IPS-11a (cell line): ENCODE results near the gene C22orf42.
"Not testable (repeated sequence)": the region's sequence is repeated elsewhere in the genome, so short reads cannot be mapped to it uniquely, and the experiment has no call there.

ENCODE experiments used
- H3K4me3 ChIP-seq: one replicate; pipeline ENCODE4 v1.5.1; 2013; ENCODE audit warnings: low read depth, low read length, control low read depth

The C22orf42 gene, protein sequence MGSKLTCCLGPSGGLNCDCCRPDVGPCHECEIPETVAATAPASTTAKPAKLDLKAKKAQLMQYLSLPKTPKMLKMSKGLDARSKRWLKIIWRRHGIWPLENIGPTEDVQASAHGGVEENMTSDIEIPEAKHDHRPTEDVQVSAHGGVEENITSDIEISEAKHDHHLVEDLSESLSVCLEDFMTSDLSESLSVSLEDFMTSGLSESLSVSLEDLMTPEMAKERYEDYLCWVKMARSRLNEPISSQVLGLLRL

DNA sequence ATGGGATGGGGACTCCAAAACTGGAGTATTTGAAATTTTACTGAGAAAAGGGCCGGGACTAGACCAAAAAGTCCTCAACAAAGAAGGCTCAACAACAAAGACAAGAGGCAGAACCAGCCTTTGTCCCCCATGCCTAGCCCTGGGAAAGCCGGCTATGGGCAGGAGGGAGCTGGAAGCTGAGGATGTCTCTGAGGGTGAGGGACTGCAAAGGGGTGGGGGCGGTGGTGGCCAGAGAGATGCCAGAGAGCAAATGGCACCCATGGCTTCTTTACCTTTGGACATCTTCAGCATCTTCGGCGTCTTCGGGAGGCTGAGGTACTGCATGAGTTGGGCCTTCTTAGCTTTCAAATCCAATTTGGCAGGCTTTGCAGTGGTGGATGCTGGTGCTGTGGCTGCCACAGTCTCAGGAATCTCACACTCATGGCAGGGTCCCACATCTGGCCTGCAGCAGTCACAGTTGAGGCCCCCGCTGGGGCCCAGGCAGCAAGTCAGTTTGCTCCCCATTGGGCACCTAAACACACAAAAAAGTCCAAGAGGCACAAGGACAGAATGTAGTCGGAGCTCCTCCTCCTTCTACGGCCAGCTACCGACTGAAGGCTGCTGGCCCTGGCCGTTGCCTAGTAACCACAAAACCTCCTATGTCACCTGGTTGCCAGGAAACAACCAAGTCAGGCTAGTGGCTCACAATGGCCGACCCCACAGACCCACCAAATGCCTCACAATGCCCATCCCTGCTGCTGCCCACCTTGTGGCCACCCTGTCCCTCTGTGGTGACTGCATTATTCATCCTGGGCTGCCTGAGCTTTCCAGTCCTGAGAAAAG lies at the start of gene C22orf42:
Gene C22orf42, minus strand, starts transcription at position 592 of the 822 bp plus-strand sequence. Its CDS starts 88 bp downstream, at position 504.
- H3K4me3 ChIP-seq, result no peak within 1 kb of the TSS

DNA sequence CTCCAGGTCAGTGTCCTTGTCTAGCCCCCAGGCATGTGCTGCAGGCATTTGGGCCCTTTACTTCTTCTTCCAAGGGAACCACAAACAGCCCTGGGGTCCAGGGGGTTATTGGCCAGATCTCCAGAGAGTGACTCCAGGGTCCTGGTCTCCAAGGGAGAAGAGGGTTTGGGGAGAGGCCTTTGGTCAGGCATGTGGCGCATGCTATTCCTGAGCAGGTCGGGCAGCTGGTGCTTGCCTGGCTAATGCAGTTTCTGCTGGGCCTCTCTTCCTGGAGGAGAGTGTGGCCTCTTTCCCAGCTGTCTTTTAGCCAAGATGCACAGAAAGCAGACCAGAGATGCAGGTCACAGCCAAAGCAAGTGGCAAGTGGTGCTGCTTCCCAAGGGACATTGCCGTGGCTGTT lies 49.6 kb upstream of the C22orf42 start:
- H3K4me3 ChIP-seq, result no peak overlapping the region

DNA sequence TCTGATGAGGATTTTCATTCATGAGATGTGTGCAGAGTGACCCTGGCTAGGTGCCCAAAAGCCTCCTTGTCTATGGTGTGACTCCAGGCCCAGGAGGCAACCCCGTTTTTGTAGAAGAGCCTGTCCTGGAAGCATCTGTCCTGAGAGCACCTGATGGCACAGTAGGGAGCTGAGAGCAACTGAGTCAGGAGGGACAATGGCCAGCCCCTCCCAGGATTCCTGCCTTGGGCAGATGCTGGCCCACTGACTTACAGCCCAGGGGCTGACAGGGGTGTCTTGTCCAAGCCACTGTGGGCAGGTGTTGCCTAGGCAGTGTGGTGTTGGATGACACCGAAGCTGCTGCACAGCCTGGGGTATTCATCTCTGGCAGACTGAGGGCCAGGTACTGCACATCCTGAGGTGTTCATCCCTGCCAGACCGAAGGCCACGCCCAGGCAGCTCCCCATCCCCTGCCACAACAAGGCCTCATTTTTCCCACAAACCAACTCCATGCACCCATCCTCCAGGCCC lies 48.9 kb upstream of the C22orf42 start:
- no peak overlapping the region for H3K4me3 ChIP-seq

DNA sequence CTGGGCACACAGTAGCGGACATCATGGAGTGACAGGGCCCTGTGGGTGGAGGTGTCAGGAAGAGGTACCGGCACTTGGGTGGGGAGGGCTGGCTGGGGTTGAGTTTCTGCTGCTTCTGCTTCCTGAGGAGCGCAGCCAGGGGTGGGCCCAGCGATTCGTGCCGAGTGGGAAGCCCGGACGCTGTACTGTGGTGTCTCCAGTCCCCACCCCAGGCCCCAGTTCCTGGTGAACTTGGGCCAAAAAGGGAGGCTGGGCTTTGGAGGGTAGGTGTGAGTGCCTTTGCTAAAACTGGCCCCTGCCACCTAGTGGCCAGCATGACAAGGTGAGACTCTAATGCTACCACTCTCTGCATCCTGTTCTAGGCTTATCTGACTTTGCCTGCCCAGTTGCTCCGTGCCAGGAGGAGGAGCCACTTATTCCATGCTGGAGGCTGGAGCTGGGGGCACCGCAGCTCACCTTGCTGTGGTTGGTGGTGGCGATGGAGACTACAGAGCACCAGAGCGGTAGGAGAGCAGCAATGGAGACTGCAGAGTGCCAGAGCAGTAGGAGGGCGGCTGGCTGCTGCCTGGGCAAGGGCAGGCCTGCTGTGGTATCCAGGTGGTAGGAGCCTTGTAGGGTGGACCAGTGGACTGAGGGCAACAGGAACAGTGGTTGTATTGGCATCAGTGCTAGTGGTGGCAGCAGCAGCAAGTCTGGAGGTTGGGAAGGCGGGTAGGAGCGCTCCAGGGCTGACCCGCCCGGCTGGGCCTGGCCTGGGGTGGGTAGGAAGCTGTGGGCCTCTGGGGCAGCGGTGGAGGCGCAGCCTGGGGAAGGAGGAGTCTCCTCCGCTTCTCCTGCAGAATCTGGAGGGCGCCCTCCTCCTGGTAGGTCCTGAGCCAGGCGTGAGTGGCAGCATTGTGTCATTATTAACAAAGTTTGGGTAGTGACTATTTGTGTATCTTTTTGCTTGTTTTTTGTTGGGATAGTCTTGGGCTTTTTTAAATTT lies 48.0 kb upstream of the C22orf42 start:
- H3K4me3 ChIP-seq, result no peak overlapping the region

DNA sequence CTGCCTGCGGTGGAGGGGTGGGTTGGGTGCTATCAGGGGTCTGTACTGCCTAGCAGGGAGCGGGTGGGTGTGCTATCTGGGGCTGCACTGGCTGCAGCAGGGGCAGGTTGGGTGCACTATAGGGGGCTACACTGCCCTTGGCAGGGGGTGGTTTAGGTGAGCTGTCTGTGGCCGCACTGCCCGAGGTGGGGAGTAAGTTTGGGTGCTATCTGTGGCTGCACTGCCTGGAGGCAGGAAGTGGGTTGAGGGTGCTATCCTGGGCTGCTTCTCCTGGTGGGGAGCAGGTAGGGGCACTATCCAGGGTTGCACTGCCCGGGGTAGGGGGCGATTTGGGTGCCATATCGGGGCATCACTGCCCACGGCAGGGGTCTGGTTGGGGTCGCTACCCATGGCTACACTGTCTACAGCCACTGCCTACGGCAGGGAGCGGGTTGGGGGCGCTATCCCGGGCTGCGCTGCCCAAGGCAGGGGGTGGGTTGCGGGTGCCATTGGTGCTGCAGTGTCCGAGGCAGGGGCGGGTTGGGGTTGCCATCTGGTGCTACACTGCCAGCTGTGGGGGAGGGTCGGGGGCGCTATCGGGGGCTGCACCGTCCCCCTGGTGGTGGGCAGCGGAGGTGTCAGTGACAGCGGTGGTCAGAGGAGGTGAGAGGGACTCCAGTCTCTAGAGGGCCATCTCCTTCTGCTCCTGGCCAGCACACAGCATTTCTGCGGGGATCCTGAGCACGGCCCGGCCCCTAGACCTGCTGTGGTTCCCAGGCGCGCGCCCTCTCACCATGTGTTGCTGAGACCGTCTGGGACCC lies 47.1 kb upstream of the C22orf42 start:
- H3K4me3 ChIP-seq, result no peak overlapping the region

DNA sequence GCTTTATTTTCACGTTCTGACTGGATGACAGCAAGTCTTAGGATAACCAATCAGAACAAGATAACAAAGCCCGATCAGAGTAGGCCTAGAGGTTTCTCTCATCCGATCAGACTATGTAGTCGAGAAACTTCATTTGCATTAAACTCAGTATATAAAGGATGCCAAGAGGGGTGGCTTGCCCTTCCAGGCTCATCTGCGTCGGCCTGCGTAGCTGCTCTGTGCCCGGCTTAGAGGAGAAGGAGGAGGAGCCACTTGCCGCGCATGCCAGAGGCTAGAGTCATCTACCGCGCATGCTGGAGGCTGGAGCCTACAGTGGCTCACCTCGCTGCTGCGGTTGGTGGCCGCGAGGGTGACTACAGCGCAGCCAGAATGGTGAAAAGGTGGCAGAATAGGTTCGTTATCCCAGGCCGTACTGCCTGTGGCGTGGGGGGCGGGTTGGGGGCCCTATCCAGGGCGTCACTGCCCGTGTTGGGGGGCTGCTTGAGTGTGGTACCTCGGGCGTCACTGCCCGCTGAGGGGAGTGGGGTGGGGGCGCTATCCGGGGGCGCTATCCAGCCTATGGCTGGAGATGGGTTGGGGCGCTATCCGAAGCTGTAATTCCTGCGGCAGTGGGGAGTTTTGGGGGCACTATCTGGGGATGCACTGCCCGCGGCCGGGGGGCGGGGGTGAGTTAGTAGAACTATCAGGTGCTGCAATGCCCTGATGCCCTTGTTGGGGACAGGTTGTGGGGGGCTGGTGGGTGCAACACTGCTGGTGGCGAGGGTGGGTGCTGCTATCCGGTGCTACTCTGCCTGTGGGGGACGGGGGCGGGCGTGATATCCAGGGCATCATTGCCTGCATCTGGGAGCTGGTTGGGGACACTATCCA lies 46.0 kb upstream of the C22orf42 start, which contains the start of gene RFPL2:
Gene RFPL2, minus strand, starts transcription at position 218 of the 867 bp plus-strand sequence. CDS start 2,622 bp downstream, outside the sequence.
- peak within 1 kb of the TSS; percentile 41 for H3K4me3 ChIP-seq

DNA sequence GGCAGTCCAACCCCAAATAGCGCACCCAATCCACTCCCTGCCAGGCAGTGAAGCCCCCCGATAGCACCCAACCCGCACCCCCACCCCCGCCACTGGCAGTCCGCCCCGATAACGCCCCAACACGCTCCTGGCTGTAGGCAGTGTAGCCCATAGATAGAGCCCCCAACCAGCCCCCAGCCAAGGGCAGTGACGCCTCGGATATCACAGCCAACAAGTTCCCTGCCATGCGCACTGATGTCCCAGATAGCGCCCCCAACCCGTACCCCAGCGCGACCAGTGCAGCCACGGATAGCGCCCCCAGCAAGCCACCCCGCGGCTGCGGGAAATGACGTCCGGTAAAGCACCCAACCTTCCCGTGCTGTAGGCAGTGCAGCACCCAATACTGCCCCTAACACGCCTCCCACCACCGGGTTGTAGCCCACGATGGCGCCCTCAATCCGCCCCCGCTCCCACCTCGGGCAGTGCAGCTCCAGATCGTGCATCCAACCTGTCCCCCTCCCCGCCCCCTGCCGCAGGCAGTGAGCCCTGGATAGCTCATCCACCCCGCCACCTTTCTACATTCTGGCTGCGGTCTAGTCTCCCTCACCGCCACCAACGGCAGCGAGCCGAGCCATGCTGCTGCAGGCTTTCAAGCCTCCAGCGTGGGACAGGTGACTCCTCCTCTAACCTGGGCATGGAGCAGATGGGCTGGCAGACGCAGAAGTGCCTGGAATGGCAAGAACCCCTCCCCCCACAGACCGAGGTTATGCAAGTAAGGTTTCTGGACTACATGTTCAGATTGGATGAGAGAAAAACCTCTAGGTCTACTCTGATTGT lies 45.1 kb upstream of the C22orf42 start:
- H3K4me3 ChIP-seq, result peak overlapping the region; percentile 41

DNA sequence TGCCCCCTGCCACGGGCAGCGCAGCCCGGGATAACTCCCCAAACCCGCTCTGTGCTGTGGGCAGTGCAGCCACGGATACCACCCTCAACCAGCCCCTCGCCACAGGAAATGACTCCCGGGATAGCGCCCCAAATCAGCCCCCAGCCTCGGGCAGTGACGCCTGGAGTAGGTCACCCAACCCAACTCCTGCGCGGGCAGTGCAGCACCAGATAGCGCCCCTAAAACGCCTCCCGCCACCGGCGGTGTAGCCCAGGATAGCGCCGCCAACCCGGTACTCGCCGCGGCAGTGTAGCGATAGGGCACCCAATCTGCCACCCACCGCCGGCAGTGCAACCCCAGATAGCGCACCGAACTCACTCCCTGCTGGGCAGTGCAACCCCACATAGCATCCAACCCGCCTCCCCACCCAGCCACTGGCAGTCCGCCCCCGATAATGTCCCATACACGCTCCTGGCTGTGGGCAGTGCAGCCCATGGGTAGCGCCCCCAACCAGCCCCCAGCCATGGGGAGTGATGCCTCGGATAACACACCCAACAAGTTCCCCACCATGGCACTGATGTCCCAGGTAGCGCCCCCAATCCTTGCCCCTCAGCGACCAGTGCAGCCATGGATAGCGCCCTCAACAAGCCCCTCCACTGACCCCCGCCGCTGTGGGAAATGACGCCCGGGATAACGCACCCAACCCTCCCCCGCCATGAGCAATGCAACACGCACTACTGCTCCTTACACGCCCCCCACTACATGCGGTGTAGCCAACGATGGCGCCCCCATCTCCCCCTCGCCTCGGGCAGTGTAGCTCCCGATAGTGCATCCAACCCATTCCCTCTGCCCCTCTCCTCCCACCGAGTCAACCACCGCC lies 44.3 kb upstream of the C22orf42 start:
- peak overlapping the region; percentile 4 for H3K4me3 ChIP-seq

DNA sequence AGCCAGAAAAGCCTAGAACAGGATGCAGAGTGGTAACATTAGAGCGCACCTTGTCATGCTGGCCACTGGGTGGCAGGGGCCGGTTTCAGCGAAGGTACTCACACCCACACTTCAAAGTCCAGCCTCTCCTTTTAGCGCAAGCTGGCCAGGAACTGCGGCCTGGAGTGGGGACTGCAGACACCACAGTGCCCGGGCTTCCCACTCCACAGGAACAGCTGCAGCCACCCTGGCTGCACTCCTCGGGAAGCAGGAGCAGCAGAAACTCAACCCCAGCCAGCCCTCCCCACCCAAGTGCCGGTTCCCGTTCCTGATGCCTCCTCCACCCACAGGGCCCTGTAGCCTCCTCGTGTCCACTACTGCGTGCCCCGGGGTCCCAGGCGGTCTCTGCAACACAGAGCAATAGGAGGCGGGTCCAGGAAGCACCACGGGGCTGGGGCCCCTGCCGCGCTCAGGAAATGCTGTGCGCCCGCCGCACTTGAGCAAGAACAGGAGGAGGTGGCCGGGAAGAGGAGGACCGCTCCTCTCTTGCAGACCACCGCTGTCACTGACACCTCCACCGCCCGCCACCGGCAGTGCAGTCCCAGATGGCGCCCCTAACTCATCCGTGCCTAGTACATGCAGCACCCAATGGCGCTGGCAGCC lies 43.6 kb upstream of the C22orf42 start:
- H3K4me3 ChIP-seq, result no peak overlapping the region

DNA sequence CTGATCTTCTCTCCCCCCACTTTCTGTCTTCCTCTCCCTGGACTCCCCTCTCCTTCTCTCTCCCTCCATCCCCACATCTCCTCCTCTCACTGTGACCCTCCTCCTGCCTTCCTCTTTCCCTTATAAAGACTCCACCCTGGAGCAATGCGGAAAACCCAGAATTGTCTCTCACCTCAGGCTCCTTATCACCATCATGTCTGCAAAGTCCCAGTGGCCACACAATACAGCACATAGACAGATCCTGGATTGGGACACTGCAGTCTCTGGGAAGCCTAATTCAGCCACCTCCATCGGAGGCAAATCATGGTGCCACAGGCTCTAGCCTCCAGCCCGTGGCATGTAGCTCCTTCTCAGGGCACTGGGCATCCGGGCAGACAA lies 43.0 kb upstream of the C22orf42 start:
- H3K4me3 ChIP-seq, result no peak overlapping the region

DNA sequence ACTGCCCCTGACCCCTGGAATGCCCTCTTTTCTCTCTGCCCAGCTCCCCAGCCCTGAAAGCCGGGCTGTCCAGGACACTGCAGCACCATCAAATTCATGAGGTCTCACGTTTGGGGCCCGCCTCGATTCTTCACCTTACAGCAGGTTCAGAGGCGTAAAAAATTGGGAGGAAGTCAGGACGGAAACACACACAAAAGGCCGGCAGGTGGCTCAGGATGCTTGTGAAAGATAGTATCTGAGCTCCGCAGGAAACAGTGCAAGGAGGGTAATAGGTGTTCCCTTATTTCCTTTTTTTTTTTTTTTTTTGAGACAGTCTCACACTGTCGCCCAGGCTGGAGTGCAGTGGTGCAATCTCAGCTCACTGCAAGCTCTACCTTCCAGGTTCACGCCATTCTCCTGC lies 41.6 kb upstream of the C22orf42 start:
- H3K4me3 ChIP-seq, result no peak overlapping the region

DNA sequence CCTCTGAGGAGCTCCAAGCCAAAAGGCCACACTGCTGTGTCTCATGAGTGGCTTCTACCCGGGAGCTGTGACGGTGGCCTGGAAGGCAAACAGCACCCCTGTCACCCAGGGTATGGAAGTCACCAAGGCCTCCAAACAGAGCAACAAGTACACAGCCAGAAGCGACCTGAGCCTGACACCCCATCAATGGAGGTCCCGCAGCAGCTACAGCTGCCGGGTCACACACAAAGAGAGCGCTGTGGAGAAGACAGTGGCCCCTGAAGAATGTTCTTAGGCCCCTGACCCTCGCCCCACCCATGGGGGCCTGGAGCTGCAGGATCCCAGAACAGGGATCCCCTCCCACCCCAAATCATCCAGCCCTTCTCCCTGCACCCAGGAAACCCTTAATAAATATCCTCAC lies 40.9 kb upstream of the C22orf42 start:
- H3K4me3 ChIP-seq, result no peak overlapping the region

DNA sequence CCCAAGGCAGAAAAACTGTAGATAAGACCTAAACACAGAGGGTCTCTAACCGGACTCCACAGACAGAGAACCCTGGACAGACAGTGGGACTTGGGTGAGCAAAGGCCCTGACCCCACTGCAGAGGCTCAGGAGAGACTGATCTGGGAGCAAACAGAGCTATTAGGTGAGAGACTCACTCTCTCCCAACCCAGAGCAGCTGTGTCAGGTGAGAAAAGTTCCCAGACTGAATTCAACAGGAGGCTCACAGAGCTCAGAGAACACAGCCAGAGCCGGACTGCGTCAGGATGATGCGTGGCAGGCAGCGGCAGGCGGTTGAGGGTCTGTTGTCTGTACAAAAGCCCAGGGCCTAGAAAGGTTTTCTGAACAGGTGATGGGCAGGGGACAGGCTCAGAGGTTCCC lies 40.2 kb upstream of the C22orf42 start:
- H3K4me3 ChIP-seq, result no peak overlapping the region

DNA sequence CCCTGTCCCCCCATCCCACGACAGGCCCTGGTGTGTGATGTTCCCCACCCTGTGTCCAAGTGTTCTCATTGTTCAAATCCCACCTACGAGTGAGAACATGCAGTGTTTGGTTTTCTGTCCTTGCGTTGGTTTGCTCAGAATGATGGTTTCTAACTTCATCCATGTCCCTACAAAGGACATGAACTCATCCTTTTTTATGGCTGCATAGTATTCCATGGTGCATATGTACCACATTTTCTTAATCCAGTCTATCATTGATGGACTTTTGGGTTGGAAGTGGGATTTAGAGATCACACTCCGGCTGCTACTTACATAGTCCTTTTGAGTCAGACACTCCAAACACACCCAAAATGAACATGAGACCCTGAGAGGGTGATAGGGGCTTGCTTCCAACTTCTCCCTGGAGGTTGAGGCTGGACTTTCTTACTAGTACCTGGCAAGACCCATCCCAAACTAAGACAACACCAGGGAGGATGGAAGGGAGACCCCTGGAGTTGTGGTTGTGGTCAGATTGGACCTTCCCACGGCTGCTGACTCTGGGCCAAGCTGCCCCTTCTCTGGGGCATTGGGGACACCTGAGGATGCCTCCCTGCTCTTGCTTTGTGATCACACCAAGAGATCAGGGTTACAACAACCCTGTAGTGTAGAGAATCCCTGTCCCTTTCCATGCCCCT lies 38.6 kb upstream of the C22orf42 start:
- not testable (repeated sequence) for H3K4me3 ChIP-seq

DNA sequence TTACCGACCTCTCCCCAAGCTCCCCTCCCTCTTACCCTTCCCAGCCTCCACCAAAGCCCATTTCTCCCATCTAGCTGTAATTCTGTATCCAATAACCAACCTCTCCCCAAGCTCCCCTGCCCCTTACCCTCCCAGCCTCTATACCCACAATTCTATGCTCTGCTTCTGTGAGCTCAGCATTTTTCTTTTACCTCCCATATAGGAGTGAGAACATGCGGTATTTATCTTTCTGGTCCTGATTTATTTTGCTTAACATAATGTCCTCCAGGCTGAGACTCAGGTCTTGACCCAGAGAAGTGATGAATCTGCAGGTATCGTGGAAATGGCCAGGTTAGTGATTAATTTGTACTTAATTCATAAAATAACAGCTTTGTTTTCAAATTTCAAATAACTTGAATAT lies 36.8 kb upstream of the C22orf42 start:
- H3K4me3 ChIP-seq, result not testable (repeated sequence)

DNA sequence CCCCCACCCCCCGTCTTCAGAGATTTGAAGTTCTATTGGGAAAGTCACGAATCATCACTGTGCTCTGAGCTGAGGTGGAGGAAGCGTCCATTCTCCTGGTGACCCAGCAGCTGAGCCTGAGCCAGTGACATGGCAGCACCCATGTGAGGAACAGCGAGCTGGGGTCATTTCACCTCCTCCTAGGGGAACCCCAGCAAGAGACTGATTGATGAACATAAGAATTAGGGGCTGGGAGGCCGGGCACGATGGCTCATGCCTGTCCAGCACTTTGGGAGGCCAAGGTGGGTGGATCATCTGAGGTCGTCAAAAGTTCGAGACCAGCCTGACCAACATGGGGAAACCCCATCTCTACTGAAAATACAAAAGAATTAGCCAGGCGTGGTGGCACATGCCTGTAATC lies 34.2 kb upstream of the C22orf42 start:
- not testable (repeated sequence) for H3K4me3 ChIP-seq
